HepG2 (cell line): ENCODE measurements around the gene ARL6IP4. TPM values are rescaled to one million over a fixed set of nuclear protein-coding genes. Genes with fewer than 3 reads are reported as not detected.

Experiments used
- AKAP8 ChIP-seq: sonication (generic); formaldehyde crosslinking; IDR thresholded peaks from 2 replicates; pipeline ENCODE4 v1.5.1; 2020; ENCODE audit warnings: mild to moderate bottlenecking, missing genetic modification reagents
- FOXP1 ChIP-seq, 2 experiments: fragments of 450-650 bp in 1 of 2; IDR thresholded peaks; 2 replicates each; pipeline ENCODE4 v1.6.1; 2017 to 2018; ENCODE audit warnings: antibody characterized with exemption in 1 of 2
- MAFG ChIP-seq: sonication (generic); formaldehyde crosslinking; IDR thresholded peaks from 2 replicates; pipeline ENCODE4 v1.5.1; 2020; ENCODE audit warnings: mild to moderate bottlenecking, missing genetic modification reagents
- NRL ChIP-seq: sonication (generic); formaldehyde crosslinking; IDR thresholded peaks from 2 replicates; pipeline ENCODE4 v1.5.0; 2020; ENCODE audit warnings: missing genetic modification reagents, mild to moderate bottlenecking, moderate library complexity, borderline replicate concordance
- SAP130 ChIP-seq: IDR thresholded peaks from 2 replicates; pipeline ENCODE4 v1.6.1; 2016; ENCODE audit warnings: low read depth
- ZNF564 ChIP-seq: sonication (generic); formaldehyde crosslinking; IDR thresholded peaks from 2 replicates; pipeline ENCODE4 v1.8.1; 2023; ENCODE audit warnings: mild to moderate bottlenecking, missing genetic modification reagents
- polyA plus RNA-seq, 8 experiments: library from polyadenylated mRNA; depleted of rRNA in 3 of 8; stranded (reverse) in 7 of 8; unstranded in 1 of 8; fragments of >200 nt; fragmentation: Illumina TruSeq in 4 of 8; extraction: Trizol in 4 of 8; gene quantifications; 2 replicates each; pipeline versions ENCODE4 v1.2.1 to v1.2.3, GENCODE V29; 2011 to 2016; ENCODE audit warnings: low read depth in 4 of 8, missing spikeins in 1 of 8, mixed read lengths in 1 of 8; ENCODE audit not compliant: insufficient read depth in 1 of 8
- total RNA-seq, 5 experiments: library from RNA; depleted of rRNA; stranded (reverse); fragments of >200 nt; fragmentation: Illumina TruSeq; extraction: Trizol; gene quantifications; 2 replicates each; pipeline ENCODE4 v1.2.3, GENCODE V29; 2016; ENCODE audit warnings: low read depth in 1 of 5
- TF ChIP-seq, protein P1 (sequence below): sonication (generic); formaldehyde crosslinking; IDR thresholded peaks from 2 replicates; pipeline ENCODE4 v1.4.0; 2020; ENCODE audit warnings: missing genetic modification reagents
- TF ChIP-seq, protein P2 (sequence below): sonication (generic); formaldehyde crosslinking; IDR thresholded peaks from 2 replicates; pipeline ENCODE4 v1.5.0; 2020; ENCODE audit warnings: mild to moderate bottlenecking, missing genetic modification reagents
- TF ChIP-seq, protein P3 (sequence below): sonication (generic); formaldehyde crosslinking; IDR thresholded peaks from 2 replicates; pipeline ENCODE4 v1.5.0; 2020; ENCODE audit warnings: mild to moderate bottlenecking, missing genetic modification reagents, borderline replicate concordance

Gene ARL6IP4
- total and polyA plus RNA-seq, 2 of the 13 experiments (the other 11 are each of a cell fraction or from before 2014, with no cell fraction given), result 155 to 220 TPM

DNA sequence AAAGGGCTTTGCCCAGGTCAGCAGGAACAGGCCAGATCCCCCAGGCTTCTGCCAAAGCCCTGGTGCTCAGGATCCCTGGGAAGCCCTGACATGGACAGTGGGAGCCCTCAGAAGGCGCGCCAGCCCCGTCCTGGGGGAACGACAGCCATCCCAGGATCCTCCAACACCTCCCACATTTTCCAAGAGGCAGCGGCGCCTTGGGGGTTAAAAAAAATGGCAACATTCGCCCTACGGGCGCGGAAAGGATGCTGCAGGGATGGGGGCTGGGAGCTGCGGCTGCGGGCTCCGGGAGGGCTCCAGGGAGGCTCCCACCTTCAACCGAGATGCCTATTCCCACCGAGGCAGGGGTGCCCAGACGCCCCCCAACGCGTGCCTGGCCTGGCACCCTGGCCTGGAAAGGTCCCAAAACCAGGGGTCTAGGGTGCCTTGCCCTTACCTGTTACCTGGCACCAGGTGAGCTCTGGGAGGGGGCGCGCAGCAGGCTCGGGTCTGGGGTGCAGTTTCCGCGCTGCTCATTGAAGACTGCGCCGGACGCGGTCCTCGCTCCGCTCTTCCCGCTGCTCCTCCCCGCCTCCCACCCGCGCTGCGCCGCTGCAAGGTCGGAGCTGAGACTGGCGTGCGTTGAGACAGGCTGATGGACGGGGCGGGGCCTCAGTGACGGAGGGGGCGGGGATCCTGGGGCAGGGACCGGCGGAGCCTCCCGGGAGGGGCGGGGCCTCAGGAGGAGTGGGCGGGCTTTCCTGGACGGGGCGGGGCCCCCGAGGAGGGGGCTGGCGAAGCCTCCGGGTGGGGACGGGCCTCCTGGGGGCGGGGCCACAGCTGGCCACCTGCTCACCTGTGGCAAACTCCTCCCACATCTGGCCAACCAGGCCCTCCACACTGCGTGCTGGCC is 14.4 kb upstream of the ARL6IP4 start, which contains the start of gene ABCB9 (continued):
- TF ChIP-seq, protein P1, sequence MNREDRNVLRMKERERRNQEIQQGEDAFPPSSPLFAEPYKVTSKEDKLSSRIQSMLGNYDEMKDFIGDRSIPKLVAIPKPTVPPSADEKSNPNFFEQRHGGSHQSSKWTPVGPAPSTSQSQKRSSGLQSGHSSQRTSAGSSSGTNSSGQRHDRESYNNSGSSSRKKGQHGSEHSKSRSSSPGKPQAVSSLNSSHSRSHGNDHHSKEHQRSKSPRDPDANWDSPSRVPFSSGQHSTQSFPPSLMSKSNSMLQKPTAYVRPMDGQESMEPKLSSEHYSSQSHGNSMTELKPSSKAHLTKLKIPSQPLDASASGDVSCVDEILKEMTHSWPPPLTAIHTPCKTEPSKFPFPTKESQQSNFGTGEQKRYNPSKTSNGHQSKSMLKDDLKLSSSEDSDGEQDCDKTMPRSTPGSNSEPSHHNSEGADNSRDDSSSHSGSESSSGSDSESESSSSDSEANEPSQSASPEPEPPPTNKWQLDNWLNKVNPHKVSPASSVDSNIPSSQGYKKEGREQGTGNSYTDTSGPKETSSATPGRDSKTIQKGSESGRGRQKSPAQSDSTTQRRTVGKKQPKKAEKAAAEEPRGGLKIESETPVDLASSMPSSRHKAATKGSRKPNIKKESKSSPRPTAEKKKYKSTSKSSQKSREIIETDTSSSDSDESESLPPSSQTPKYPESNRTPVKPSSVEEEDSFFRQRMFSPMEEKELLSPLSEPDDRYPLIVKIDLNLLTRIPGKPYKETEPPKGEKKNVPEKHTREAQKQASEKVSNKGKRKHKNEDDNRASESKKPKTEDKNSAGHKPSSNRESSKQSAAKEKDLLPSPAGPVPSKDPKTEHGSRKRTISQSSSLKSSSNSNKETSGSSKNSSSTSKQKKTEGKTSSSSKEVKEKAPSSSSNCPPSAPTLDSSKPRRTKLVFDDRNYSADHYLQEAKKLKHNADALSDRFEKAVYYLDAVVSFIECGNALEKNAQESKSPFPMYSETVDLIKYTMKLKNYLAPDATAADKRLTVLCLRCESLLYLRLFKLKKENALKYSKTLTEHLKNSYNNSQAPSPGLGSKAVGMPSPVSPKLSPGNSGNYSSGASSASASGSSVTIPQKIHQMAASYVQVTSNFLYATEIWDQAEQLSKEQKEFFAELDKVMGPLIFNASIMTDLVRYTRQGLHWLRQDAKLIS (CRISPR knock-in tag), result 0 out of 2 replicates have a peak, but pooled peaks have one; percentile 45
- TF ChIP-seq SAP130 (peak; percentile 84), MAFG (CRISPR knock-in tag) (no peak), AKAP8 (CRISPR knock-in tag) (no peak), FOXP1 (IDR thresholded peaks at IDR 0.05) (no peak), FOXP1 (CRISPR knock-in tag; IDR thresholded peaks at IDR 0.05) (no peak), NRL (CRISPR knock-in tag) (no peak), ZNF564 (CRISPR knock-in tag) (no peak)
- TF ChIP-seq, protein P2, sequence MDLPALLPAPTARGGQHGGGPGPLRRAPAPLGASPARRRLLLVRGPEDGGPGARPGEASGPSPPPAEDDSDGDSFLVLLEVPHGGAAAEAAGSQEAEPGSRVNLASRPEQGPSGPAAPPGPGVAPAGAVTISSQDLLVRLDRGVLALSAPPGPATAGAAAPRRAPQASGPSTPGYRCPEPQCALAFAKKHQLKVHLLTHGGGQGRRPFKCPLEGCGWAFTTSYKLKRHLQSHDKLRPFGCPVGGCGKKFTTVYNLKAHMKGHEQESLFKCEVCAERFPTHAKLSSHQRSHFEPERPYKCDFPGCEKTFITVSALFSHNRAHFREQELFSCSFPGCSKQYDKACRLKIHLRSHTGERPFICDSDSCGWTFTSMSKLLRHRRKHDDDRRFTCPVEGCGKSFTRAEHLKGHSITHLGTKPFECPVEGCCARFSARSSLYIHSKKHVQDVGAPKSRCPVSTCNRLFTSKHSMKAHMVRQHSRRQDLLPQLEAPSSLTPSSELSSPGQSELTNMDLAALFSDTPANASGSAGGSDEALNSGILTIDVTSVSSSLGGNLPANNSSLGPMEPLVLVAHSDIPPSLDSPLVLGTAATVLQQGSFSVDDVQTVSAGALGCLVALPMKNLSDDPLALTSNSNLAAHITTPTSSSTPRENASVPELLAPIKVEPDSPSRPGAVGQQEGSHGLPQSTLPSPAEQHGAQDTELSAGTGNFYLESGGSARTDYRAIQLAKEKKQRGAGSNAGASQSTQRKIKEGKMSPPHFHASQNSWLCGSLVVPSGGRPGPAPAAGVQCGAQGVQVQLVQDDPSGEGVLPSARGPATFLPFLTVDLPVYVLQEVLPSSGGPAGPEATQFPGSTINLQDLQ (CRISPR knock-in tag), result no peak
- TF ChIP-seq, protein P3, sequence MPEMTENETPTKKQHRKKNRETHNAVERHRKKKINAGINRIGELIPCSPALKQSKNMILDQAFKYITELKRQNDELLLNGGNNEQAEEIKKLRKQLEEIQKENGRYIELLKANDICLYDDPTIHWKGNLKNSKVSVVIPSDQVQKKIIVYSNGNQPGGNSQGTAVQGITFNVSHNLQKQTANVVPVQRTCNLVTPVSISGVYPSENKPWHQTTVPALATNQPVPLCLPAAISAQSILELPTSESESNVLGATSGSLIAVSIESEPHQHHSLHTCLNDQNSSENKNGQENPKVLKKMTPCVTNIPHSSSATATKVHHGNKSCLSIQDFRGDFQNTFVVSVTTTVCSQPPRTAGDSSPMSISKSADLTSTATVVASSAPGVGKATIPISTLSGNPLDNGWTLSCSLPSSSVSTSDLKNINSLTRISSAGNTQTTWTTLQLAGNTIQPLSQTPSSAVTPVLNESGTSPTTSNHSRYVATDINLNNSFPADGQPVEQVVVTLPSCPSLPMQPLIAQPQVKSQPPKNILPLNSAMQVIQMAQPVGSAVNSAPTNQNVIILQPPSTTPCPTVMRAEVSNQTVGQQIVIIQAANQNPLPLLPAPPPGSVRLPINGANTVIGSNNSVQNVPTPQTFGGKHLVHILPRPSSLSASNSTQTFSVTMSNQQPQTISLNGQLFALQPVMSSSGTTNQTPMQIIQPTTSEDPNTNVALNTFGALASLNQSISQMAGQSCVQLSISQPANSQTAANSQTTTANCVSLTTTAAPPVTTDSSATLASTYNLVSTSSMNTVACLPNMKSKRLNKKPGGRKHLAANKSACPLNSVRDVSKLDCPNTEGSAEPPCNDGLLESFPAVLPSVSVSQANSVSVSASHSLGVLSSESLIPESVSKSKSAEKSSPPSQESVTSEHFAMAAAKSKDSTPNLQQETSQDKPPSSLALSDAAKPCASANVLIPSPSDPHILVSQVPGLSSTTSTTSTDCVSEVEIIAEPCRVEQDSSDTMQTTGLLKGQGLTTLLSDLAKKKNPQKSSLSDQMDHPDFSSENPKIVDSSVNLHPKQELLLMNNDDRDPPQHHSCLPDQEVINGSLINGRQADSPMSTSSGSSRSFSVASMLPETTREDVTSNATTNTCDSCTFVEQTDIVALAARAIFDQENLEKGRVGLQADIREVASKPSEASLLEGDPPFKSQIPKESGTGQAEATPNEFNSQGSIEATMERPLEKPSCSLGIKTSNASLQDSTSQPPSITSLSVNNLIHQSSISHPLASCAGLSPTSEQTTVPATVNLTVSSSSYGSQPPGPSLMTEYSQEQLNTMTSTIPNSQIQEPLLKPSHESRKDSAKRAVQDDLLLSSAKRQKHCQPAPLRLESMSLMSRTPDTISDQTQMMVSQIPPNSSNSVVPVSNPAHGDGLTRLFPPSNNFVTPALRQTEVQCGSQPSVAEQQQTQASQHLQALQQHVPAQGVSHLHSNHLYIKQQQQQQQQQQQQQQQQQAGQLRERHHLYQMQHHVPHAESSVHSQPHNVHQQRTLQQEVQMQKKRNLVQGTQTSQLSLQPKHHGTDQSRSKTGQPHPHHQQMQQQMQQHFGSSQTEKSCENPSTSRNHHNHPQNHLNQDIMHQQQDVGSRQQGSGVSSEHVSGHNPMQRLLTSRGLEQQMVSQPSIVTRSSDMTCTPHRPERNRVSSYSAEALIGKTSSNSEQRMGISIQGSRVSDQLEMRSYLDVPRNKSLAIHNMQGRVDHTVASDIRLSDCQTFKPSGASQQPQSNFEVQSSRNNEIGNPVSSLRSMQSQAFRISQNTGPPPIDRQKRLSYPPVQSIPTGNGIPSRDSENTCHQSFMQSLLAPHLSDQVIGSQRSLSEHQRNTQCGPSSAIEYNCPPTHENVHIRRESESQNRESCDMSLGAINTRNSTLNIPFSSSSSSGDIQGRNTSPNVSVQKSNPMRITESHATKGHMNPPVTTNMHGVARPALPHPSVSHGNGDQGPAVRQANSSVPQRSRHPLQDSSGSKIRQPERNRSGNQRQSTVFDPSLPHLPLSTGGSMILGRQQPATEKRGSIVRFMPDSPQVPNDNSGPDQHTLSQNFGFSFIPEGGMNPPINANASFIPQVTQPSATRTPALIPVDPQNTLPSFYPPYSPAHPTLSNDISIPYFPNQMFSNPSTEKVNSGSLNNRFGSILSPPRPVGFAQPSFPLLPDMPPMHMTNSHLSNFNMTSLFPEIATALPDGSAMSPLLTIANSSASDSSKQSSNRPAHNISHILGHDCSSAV (CRISPR knock-in tag), result no peak
